NCI-H2171 (cell line): ENCODE results near the gene ACOT13.
"Not testable (repeated sequence)": the region's sequence is repeated elsewhere in the genome, so short reads cannot be mapped to it uniquely, and the experiment has no call there.

Experiments used
- DNase-seq: peaks from one replicate; lab custom pipeline; 2025; lab: John Stamatoyannopoulos, UW

ACOT13 gene

DNA sequence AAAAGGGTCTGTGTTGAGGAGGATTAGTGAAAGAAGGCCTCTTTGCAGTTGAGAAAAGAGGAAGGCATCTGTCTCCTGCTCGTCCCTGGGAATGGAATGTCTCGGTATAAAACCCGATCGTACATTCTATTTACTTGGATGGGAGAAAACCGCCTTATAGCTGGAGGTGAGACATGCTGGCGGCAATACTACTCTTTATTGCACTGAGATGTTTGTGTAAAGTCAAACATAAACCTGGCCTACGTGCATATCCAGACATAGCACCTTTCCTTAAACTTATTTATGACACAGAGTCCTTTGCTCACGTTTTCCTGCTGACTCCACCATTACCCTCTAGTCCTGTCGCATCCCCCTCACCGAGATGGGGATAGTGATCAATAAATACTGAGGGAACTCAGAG lies 4.6 kb upstream of the ACOT13 start:
- no peak for DNase-seq

- DNase-seq: no peak
Observed at GRCh38 chr6:24663189-24663588, 3.7 kb upstream of the ACOT13 start.

DNA sequence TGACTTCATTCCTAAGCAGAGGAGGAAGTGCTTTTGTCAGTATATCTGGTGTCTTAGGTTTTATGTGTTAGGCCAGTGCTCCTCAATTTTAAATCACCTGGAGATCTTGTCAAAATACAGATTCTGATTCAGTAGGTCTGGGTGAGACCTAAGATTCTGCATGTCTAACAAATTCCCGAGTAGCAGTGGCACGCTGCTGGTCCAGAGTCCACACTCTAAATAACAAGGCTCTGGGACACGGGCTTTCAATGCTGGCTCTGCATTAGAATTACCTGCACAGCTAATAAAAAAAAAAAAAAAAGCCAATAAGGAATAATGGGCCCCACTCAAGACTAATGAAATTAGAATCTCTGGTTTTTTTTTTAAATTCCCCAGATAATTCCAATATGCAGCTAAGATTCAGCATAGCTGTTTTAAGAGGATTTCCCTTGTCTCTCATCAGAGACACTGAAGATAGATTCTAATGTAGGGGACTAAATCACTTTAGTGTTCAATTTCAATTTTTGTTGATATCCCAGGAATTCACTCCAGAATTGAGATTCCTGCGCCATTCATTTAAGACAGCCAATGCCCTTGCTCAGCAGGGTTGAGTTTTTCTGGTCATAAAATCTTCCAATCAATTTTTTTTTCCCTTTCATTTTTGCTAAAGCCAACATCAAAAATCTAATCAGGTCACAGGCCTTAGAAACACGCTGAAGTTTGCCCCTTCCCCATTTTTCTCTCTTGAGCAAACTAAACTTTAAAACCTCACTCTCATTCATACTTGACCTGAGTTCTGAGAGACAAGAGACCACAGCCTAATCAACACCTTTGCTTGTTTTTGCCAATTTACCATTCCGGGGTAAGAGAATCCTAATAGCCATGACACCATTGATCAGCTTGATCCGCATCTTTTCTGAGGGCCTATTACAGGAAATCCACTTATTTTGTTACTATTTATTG lies 2.6 kb upstream of the ACOT13 start:
- no peak for DNase-seq

- DNase-seq: no peak
Observed at GRCh38 chr6:24666097-24666640, 708 bp upstream of the ACOT13 start.

GRCh38 chr6:24667378-24667803 lies 514 bp downstream of the ACOT13 start:
- DNase-seq: no peak

GRCh38 chr6:24668066-24668996 lies 1.5 kb downstream of the ACOT13 start:
- DNase-seq: not testable (repeated sequence)

DNA sequence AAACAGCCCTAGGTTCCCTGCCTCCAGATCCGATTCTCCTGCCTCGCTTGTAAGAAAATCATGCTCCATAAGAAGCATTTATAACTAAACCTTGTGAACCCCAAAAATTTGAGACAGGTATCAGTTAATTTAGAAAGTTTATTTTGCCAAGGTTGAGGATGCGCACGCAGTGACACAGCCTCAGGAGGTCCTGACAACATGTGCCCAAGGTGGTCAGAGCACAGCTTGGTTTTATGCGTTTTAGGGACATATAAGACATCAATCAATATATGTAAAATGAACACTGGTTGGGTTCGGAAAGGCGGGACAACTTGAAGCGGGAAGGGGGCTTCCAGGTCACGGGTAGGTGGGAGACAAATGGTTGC lies 2.1 kb downstream of the ACOT13 start:
- no peak for DNase-seq

- DNase-seq: not testable (repeated sequence)
Observed at GRCh38 chr6:24670492-24670891, 3.6 kb downstream of the ACOT13 start.

DNA sequence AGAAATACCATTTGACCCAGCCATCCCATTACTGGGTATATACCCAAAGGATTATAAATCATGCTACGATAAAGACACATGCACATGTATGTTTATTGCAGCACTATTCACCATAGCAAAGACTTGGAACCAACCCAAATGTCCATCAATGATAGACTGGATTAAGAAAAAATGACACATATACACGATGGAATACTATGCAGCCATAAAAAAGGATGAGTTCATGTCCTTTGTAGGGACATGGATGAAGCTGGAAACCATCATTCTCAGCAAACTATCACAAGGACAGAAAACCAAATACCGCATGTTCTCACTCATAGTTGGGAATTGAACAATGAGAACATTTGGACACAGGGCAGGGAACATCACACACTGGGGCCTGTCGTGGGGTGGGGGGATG lies 4.2 kb downstream of the ACOT13 start:
- not testable (repeated sequence) for DNase-seq

DNA sequence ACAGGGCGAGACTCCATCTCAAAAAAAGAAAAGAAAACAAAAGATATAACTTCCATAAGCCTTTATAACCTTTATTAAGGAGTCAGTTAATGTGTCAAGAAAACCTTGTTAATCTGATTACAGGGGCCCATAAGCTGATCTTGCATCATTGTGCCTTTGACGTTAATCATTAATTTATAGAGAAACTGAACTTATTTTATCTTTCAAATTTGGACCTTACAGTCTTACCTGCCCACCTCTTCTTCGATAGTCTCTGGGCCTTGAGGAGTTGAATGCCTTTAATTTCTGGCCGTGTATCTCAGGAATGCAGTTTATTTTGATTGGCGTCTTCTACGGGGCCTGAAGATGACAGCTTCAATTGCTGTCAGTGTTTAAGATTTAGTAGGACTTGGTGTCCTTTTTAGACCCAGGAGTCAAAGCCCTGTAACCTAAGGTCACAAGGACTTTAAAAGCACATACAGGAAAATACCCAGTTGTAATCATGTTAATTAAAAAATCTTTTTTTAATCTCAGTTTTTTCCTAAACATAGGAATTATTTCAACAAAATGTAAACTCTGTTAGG lies 5.8 kb downstream of the ACOT13 start:
- no peak for DNase-seq

GRCh38 chr6:24673625-24674024 lies 6.7 kb downstream of the ACOT13 start:
- DNase-seq: no peak

GRCh38 chr6:24678792-24679352 lies 12.0 kb downstream of the ACOT13 start:
- not testable (repeated sequence) for DNase-seq

DNA sequence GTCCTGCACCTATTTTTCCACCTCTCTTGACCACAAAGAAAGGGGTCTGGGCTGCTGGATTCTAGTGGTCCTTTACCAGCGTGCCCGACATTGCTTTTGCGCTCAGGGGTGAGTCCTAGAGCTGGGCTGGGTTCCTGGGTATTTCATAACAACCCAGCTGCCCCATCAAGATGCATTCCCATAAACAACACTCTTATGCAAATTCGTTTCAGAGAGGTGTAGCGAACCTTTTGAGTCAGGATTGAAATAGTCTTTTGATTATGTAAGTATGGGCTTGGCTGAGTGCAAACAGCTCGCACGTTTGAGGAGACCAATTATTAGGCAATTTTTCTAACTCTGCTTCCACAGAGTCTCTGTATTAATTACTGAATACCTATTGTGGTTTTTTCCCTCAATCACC lies 13.7 kb downstream of the ACOT13 start:
- DNase-seq: no peak

DNA sequence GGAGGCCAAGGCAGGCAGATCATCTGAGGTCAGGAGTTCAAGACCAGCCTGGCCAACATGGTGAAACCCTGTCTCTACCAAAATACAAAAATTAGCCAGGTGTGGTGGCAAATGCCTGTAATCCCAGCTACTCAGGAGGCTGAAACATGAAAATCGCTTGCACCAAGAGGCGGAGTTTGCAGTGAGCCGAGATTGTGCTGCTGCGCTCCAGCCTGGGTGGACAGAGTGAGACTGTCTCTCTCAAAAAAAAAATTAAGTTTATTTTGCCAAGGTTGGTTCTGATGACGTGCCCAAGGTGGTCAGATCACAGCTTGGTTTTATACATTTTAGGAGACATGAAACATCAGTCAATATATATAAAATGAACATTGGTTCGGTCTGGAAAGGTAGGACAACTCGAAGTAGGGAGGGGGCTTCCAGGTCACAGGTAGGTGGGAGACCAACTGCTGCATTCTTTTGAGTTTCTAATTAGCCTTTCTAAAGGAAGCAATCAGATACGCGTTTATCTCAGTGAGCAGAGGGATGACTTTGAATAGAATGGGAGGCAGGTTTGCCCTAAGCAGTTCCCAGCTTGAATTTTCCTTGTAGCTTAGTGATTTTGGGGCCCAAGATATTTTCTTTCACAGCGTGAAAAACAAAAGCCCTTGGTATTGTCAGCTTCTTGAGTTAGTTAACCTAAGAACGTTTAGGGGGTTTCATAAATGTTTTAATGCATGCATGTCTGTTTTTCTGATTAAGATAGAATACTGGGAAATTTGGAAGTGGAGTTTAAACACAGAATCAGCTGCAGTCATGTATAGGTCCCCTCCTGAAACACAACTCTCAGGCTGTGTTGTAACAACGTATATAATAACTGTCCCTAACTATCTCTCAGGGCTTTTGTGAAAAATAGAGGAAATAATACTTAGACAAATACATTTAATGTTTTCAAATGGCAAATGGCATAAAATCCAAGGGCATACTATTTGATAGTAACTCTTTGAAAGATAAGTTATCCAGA lies 16.7 kb downstream of the ACOT13 start:
- DNase-seq: no peak

- no peak for DNase-seq
Observed at GRCh38 chr6:24686408-24686807, 19.5 kb downstream of the ACOT13 start.

DNA sequence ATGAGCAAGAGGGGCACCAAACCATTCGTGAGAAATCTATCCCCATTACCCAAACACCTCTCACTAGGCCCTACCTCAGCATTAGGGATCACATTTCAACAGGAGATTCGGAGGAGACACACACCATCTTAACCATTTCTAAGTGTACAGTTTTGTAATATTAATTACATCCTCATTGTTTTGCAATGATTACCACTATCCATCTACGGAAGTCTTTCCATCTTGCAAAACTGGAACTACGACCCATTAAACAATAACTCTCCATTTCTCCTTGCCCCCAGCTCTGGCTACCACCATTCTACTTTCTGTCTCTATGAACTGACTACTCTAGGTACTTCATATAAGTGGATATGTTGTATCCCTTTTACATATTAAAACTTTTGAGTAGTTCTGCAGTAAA lies 20.1 kb downstream of the ACOT13 start:
- no peak for DNase-seq

DNA sequence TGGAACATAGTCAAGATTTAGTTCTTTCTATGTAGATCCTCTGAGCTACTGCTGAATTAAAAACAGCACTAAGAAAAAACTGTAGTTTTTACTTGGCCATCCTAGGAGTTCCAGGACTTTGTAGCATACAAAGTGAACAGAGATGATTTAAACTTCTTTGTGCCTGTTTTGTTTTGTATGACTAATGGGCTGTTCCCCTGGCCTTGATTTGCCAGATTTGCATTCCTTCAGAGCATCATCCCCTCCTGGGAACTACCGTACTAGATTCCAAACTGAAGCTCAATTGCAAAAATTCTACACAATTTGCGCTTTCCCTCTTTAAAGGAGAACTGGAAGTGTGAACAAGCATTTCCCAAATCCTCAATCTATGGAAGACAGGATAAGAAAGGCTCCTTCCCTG lies 23.1 kb downstream of the ACOT13 start:
- no peak for DNase-seq

DNA sequence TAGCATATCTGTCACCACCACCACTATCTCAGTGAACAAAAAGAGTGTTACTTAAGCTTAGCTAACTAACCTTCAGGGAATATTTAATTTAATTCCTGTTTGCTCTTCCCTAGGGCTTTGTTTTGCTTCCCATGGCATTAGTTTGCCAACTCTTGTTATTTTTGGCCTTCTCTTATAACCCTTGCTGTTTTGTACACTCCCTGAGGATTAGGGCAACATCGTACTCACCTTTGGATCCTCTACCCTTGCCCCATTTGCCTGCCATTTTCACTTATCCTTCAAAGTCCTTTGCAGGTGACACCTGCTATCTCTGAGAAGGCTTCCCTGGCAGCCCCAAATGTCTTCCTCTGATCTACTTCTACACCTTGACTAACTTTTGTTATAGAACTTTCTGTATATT lies 23.7 kb downstream of the ACOT13 start:
- DNase-seq: no peak

GRCh38 chr6:24691550-24691949 lies 24.7 kb downstream of the ACOT13 start:
- no peak for DNase-seq

- DNase-seq: no peak
Observed at GRCh38 chr6:24692003-24692402, 25.1 kb downstream of the ACOT13 start.

GRCh38 chr6:24692415-24692814 lies 25.5 kb downstream of the ACOT13 start:
- no peak for DNase-seq
